Caco-2 (cell line): ENCODE results near the gene MAP2K5. TPM values are rescaled to one million over a fixed set of nuclear protein-coding genes. Genes with fewer than 3 reads are reported as not detected.
A peak's percentile ranks its signal among the peaks of the same experiment; 100 is the strongest.
"Not testable (repeated sequence)": the region's sequence is repeated elsewhere in the genome, so short reads cannot be mapped to it uniquely, and the experiment has no call there.

ENCODE experiments used
- BruUV-seq: library from RNA; stranded (reverse); fragments of 400-500 nt; replicated peaks from 2 replicates; lab custom pipeline; 2021; lab: Mats Ljungman, UMichigan
- CTCF ChIA-PET: fragments of 300-600 bp; sonication (Branson Sonifier 250); formaldehyde crosslinking; loops from one replicate; lab custom pipeline; 2022; ENCODE audit warnings: antibody characterized with exemption; lab: Charles Lee
- POLR2A ChIA-PET: fragments of 300-600 bp; sonication (Branson Sonifier 250); formaldehyde crosslinking; loops from one replicate; lab custom pipeline; 2022; ENCODE audit warnings: antibody characterized with exemption; lab: Charles Lee
- DNase-seq, 2 experiments: peaks; one replicate each; pipeline versions ENCODE4 v3.0.0 to v3.0.0-alpha.2; 2020 to 2022
- H3K27me3 ChIP-seq: replicated peaks from 2 replicates; pipeline ENCODE4 v1.6.0; 2011; ENCODE audit warnings: low read length; ENCODE audit not compliant: control insufficient read depth, insufficient read depth
- H3K36me3 ChIP-seq: 2 replicates; pipeline ENCODE4 v1.5.1; 2011; ENCODE audit warnings: low read length; ENCODE audit not compliant: control insufficient read depth, insufficient read depth
- H3K4me1 ChIP-seq: fragments of 250-450 bp; sonication (Bioruptor Pico); 2 replicates; pipeline ENCODE4 v1.5.1; 2020; ENCODE audit warnings: mild to moderate bottlenecking
- H3K4me3 ChIP-seq: 2 replicates; pipeline ENCODE4 v1.5.1; 2011; ENCODE audit warnings: low read depth, mild to moderate bottlenecking, control low read depth, low read length
- H3K9me3 ChIP-seq: fragments of 250-450 bp; sonication (Bioruptor Pico); 2 replicates; pipeline ENCODE4 v1.5.1; 2020; ENCODE audit warnings: mild to moderate bottlenecking, moderate library complexity
- H3K27ac Mint-ChIP-seq: one replicate; pipeline ENCODE4 v1.8.0; 2022; ENCODE audit warnings: mixed read lengths; ENCODE audit not compliant: unreplicated experiment
- H3K27me3 Mint-ChIP-seq: one replicate; pipeline ENCODE4 v1.8.0; 2022; ENCODE audit warnings: mixed read lengths; ENCODE audit not compliant: insufficient read depth, unreplicated experiment
- H3K36me3 Mint-ChIP-seq: one replicate; pipeline ENCODE4 v1.8.0; 2022; ENCODE audit warnings: mild to moderate bottlenecking, mixed read lengths; ENCODE audit not compliant: insufficient read depth, unreplicated experiment
- H3K4me1 Mint-ChIP-seq: one replicate; pipeline ENCODE4 v1.8.0; 2022; ENCODE audit warnings: low read depth, mixed read lengths; ENCODE audit not compliant: unreplicated experiment
- H3K4me3 Mint-ChIP-seq: one replicate; pipeline ENCODE4 v1.8.0; 2022; ENCODE audit warnings: mild to moderate bottlenecking, moderate library complexity, mixed read lengths; ENCODE audit not compliant: unreplicated experiment
- H3K9me3 Mint-ChIP-seq: one replicate; pipeline ENCODE4 v1.8.0; 2022; ENCODE audit warnings: mixed read lengths; ENCODE audit not compliant: unreplicated experiment
- intact Hi-C: fragments of 100-400 bp; cut with micrococcal nuclease; formaldehyde crosslinking; loops from one replicate; pipeline ENCODE4 v1.10.0; 2022; ENCODE audit not compliant: unreplicated experiment
- total RNA-seq: library from RNA; stranded (reverse); gene quantifications from 2 replicates; pipeline ENCODE4 v1.2.3, GENCODE V29; 2022
- TF ChIP-seq, protein P1 (sequence below), 2 experiments: fragments of 200-600 bp in 1 of 2; IDR thresholded peaks; 1 replicate in 1 of 2; 2 replicates in 1 of 2; pipeline versions ENCODE4 v1.5.1 to v1.8.0; 2011 to 2022; ENCODE audit warnings: antibody characterized with exemption in 1 of 2, control low read depth in 1 of 2, inconsistent platforms in 1 of 2, low read depth in 1 of 2, low read length in 1 of 2, mild to moderate bottlenecking in 1 of 2, moderate library complexity in 1 of 2; ENCODE audit not compliant: insufficient read depth in 1 of 2, severe bottlenecking in 1 of 2, unreplicated experiment in 1 of 2

The MAP2K5 gene
- total RNA-seq, 1 experiment from 2014 or later: 12.2 TPM

DNA sequence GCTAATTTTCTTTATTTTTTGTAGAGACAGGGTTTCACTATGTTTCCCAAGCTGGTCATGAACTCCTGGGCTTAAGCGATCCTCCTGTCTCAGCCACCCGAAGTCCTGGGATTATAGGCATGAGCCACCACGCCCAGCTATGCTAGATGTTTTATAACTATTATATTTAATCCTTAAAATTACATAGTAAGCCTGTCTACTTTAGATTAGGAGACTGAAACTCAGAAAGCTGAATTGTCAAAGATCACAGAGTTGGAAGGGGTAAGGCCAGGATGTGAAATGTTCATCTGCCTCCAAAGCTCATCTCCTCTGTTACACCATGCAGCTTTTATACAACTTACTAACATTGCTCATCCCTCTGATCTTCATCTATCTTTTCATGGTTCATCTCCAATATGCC is 89.8 kb downstream of the MAP2K5 start:
- H3K27me3 ChIP-seq: no peaks in the 10 kb centered on the region
- no peaks in the 10 kb centered on the region for H3K9me3 Mint-ChIP-seq
- TF ChIP-seq, protein P1, sequence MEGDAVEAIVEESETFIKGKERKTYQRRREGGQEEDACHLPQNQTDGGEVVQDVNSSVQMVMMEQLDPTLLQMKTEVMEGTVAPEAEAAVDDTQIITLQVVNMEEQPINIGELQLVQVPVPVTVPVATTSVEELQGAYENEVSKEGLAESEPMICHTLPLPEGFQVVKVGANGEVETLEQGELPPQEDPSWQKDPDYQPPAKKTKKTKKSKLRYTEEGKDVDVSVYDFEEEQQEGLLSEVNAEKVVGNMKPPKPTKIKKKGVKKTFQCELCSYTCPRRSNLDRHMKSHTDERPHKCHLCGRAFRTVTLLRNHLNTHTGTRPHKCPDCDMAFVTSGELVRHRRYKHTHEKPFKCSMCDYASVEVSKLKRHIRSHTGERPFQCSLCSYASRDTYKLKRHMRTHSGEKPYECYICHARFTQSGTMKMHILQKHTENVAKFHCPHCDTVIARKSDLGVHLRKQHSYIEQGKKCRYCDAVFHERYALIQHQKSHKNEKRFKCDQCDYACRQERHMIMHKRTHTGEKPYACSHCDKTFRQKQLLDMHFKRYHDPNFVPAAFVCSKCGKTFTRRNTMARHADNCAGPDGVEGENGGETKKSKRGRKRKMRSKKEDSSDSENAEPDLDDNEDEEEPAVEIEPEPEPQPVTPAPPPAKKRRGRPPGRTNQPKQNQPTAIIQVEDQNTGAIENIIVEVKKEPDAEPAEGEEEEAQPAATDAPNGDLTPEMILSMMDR (IDR thresholded peaks at IDR 0.05; ENCODE audit: insufficient read depth in 1 of 2, low read depth in 1 of 2, low read length in 1 of 2, severe bottlenecking in 1 of 2, unreplicated experiment in 1 of 2): no peak
- H3K4me1 Mint-ChIP-seq: no peaks in the 10 kb centered on the region
- DNase-seq: no peak
- intact Hi-C loops: no loop called here
- no peak overlapping the region for H3K27ac Mint-ChIP-seq
- H3K9me3 ChIP-seq: no peaks in the 10 kb centered on the region
- ChIA-PET CTCF (no interaction called here), POLR2A (no interaction called here)
- BruUV-seq: no TSS peak
- no peaks in the 10 kb centered on the region for H3K36me3 ChIP-seq
- H3K27me3 Mint-ChIP-seq: no peaks in the 10 kb centered on the region
- no peak overlapping the region for H3K4me3 Mint-ChIP-seq
- no peaks in the 10 kb centered on the region for H3K4me1 ChIP-seq
- peaks cover 4% of the 10 kb centered on the region for H3K36me3 Mint-ChIP-seq
- no peak overlapping the region for H3K4me3 ChIP-seq

DNA sequence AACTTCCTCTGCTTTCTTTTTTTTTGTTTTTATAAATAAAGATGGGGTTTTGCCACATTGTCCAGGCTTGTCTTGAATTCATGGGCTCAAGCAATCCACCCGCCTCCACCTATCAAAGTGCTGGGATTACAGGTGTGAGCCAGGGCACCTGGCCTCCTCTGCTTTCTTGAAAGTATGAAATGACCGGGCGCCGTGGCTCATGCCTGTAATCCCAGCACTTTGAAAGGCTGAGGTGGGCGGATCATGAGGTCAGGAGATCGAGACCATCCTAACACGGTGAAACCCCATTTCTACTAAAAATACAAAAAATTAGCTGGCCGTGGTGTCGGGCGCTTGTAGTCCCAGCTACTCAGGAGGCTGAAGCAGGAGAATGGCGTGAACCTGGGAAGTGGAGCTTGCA is 93.4 kb downstream of the MAP2K5 start:
- CTCF ChIA-PET, H3K4me1 ChIP-seq, POLR2A ChIA-PET, H3K9me3 Mint-ChIP-seq, H3K36me3 ChIP-seq, H3K4me3 Mint-ChIP-seq, H3K27me3 ChIP-seq, H3K4me3 ChIP-seq, H3K9me3 ChIP-seq, H3K27me3 Mint-ChIP-seq, intact Hi-C loops, H3K27ac Mint-ChIP-seq, DNase-seq, H3K36me3 Mint-ChIP-seq, BruUV-seq, H3K4me1 Mint-ChIP-seq: not testable (repeated sequence)

DNA sequence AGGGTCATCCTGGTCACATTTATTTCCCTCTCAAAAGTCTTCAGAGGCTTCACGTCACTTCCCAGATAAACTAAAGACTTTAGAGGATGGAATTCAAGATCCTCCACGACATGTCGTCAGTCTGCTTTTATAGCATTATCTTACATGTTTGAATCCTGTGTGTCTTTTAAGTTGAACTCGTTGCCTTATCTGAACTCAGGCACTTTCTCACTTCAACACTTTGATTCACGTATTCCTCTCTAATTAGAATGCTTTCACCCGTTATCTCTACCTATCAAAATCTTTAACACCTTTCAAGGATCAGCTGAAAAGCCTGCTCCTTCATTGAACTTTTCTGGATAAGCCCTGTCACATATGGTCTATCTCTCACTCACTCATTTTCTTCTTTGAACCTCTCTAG is 97.1 kb downstream of the MAP2K5 start:
- H3K4me1 Mint-ChIP-seq: no peaks in the 10 kb centered on the region
- ChIA-PET CTCF (no interaction called here), POLR2A (no interaction called here)
- TF ChIP-seq, protein P1 (IDR thresholded peaks at IDR 0.05; ENCODE audit: insufficient read depth in 1 of 2, low read depth in 1 of 2, low read length in 1 of 2, severe bottlenecking in 1 of 2, unreplicated experiment in 1 of 2): no peak
- Histone ChIP-seq H3K36me3 (no peaks in the 10 kb centered on the region), H3K4me3 (no peak overlapping the region), H3K27me3 (no peaks in the 10 kb centered on the region), H3K9me3 (no peaks in the 10 kb centered on the region), H3K4me1 (no peaks in the 10 kb centered on the region)
- H3K27ac Mint-ChIP-seq: no peak overlapping the region
- no peak overlapping the region for H3K4me3 Mint-ChIP-seq
- BruUV-seq: no TSS peak
- intact Hi-C loops: no loop called here
- H3K9me3 Mint-ChIP-seq: no peaks in the 10 kb centered on the region
- no peaks in the 10 kb centered on the region for H3K27me3 Mint-ChIP-seq
- H3K36me3 Mint-ChIP-seq: no peaks in the 10 kb centered on the region
- no peak for DNase-seq

DNA sequence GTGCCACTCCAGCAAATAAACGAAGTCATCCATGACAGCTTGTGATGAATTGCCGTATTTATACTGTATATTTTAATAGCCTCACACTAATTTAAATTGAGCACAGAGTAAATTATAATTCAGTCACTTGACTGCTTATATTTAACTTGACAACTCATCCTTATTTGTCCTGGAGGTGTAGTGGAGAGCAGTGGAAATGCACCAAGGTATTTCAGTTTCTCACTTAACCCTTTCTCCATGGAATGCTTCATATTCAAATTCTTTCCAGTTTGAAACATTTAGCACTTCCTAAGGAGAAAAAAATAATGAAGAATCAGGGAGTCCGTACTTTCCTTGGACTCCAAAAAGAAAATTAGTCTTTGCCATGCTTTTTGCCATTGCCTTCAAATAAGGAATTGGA is 99.0 kb downstream of the MAP2K5 start:
- no peaks in the 10 kb centered on the region for H3K4me1 Mint-ChIP-seq
- POLR2A ChIA-PET: no interaction called here
- H3K27me3 Mint-ChIP-seq: no peaks in the 10 kb centered on the region
- BruUV-seq: no TSS peak
- no peak overlapping the region for H3K27ac Mint-ChIP-seq
- H3K4me1 ChIP-seq: no peaks in the 10 kb centered on the region
- DNase-seq: no peak
- H3K4me3 Mint-ChIP-seq: no peak overlapping the region
- H3K9me3 Mint-ChIP-seq: no peaks in the 10 kb centered on the region
- H3K9me3 ChIP-seq: no peaks in the 10 kb centered on the region
- intact Hi-C loops: no loop called here
- TF ChIP-seq, protein P1 (IDR thresholded peaks at IDR 0.05; ENCODE audit: insufficient read depth in 1 of 2, low read depth in 1 of 2, low read length in 1 of 2, severe bottlenecking in 1 of 2, unreplicated experiment in 1 of 2): peak in 1 of 2 experiments; percentile 18
- no peaks in the 10 kb centered on the region for H3K36me3 ChIP-seq
- no peak overlapping the region for H3K4me3 ChIP-seq
- CTCF ChIA-PET: no interaction called here
- no peaks in the 10 kb centered on the region for H3K36me3 Mint-ChIP-seq
- H3K27me3 ChIP-seq: no peaks in the 10 kb centered on the region
